ENCODE data around the gene MIGA1.
"Not testable (repeated sequence)": the region's sequence is repeated elsewhere in the genome, so short reads cannot be mapped to it uniquely, and the experiment has no call there.

The MIGA1 gene

GRCh38 chr1:77797991-77798390 is 18.5 kb downstream of the MIGA1 start:
- DNase-seq (ENCODE audit: low spot score), result no peak

GRCh38 chr1:77802026-77802425 is 22.6 kb downstream of the MIGA1 start:
- no peak for DNase-seq (ENCODE audit: low spot score)

DNA sequence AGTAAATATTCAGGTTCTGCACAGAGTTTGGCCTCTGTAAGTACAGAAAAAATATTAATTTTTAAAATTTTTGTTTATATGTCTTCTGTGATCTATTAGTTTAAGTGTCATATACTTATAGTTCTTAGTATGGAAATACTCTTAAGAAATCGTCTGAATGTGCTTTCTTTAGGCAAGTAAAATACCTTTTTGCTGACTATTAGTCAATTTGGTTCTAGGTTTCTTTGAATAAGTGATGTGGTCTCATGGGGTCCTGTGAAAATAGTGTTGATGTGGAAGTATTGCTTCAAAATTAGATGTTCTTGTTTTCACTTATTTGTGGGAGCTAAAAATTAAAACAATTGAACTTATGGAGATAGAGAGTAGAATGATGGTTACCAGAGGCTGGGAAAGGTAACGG is 23.9 kb downstream of the MIGA1 start:
- no peak for DNase-seq (ENCODE audit: low spot score)

DNA sequence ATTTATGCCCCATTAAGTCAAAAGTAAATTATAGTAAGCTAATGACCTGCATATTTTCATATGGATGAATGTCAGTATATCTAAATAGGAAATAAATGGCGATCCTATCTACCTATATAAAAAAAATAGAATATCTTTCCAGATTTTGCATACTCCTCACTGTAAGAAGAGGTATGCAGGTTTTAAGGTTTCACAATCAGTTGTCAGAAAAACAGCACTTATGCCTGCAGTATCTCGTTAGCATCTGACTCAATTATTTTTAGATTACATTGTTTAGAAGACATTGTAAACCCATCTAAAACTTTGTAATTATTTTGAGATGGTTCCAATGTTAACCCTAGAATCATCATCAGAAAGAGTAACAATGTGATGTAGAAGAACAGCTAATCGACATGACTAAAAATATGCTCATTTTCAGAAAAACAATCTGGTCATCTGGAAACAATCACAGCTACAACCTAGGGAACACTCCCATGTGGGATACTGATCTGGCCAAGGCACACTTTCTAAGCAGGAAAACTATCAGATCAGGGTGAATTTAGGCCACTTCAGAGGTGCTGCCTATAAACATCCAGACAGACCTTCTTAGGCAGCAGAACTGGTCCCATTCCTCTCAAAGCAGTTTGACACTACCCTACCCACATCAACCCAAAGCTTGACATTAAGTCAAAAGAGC is 30.5 kb downstream of the MIGA1 start:
- not testable (repeated sequence) for DNase-seq (ENCODE audit: low spot score)

- DNase-seq (ENCODE audit: low spot score), result not testable (repeated sequence)
Measured at GRCh38 chr1:77811589-77811988, 32.1 kb downstream of the MIGA1 start.

- no peak for DNase-seq (ENCODE audit: low spot score)
Measured at GRCh38 chr1:77817368-77818209, 38.1 kb downstream of the MIGA1 start.

DNA sequence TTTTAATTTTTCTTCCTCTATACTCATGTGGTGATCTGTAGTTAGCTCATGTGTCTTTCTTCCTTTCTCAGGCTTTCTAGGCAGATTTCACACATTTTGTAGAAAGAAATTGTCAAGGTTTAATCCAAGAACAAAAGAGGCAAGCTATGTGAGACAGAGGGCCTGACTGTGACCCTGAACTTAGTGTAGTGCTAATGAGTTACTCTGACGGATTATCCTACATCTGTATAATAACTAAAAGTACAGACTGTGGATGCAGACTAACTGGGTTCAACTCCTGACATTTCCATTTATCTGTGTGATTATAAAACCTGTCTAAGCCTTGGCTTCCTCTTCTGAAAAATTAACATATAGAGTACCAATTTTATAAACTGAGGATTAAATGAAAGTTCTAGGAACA is 40.7 kb downstream of the MIGA1 start:
- DNase-seq (ENCODE audit: low spot score), result no peak

DNA sequence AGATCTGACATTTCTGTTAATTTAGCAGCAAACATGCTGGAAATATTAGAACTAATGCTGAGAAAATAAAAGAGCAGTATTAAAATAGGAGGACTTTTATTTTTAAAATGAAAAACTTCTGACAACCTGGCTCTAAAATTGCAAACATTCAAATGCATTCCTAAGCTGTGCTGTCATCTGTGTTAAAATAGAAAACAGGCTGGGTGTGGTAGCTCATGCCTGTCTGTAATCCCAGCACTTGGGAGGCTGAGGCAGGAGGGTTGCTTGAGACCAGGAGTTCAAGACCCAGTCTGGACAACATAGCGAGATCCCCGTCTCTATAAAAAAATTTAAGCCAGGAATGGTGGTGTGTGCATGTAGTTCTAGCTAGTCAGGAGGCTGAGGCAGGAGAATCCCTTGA is 44.6 kb downstream of the MIGA1 start:
- no peak for DNase-seq (ENCODE audit: low spot score)

- DNase-seq (ENCODE audit: low spot score), result no peak
Measured at GRCh38 chr1:77824694-77825093, 45.2 kb downstream of the MIGA1 start.

DNA sequence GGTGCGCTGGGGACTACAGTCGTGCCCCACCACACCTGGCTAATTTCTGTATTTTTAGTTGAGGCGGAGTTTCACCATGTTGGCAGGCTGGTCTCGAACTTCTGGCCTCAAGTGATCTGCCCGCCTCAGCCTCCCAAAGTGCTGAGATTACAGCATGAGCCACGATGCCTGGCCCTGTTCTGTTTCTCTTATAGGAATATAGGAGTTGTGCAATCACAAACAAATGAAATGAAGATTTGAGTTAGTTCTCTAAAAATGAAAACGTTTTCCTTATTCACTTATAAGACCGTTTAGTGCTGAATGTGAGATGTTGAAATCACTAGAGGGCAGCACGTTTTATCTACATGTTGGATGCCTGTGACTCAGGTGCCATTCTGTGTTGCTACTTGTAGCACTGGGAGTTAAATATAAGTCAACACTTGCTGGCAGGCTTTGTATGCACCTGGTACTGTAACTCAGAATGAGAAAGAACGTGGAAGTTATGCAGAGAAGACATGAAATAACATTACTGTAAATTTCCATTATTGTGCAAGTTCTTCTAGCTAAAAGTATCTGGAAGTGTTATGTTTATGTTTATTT is 45.8 kb downstream of the MIGA1 start:
- no peak for DNase-seq (ENCODE audit: low spot score)

DNA sequence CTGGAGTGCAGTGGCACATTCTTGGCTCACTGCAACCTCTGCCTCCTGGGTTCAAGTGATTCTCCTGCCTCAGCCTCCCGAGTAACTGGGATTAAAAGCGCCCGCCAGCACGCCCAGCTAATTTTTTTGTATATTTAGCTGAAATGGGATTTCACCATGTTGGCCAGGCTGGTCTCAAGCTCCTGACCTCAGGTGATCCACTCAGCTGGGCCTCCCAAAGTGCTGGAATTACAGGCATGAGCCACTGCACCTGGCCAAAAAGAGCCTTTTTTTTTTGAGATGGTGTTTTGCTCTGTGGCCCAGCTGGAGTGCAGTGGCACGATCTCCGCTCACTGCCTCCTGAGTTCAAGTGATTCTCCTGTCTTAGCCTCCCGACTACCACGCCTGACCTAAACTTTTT is 47.4 kb downstream of the MIGA1 start:
- not testable (repeated sequence) for DNase-seq (ENCODE audit: low spot score)

GRCh38 chr1:77828098-77828497 is 48.6 kb downstream of the MIGA1 start:
- no peak for DNase-seq (ENCODE audit: low spot score)

- DNase-seq (ENCODE audit: low spot score), result no peak
Measured at GRCh38 chr1:77829851-77830250, 50.4 kb downstream of the MIGA1 start.

- no peak for DNase-seq (ENCODE audit: low spot score)
Measured at GRCh38 chr1:77830946-77831345, 51.5 kb downstream of the MIGA1 start.

DNA sequence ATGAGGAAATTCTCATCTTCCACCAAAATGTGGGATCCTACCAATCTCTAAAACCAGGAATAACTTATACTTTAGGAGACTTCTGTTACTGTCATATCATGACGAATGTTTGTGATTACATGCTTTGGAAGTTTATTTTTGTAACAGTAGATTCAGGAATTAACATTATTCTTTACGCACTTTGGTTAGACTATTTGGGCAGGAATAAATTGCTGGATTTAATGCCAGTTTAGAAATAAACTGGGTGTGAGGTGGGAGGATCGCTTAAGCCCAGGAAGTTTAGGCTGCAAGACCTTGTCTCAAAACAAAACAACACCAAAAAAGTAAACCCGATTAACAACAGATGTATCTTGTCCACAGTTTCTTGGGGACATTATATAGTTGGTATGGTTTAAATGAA is 52.1 kb downstream of the MIGA1 start:
- DNase-seq (ENCODE audit: low spot score), result no peak

GRCh38 chr1:77831976-77832711 is 52.7 kb downstream of the MIGA1 start:
- no peak for DNase-seq (ENCODE audit: low spot score)

DNA sequence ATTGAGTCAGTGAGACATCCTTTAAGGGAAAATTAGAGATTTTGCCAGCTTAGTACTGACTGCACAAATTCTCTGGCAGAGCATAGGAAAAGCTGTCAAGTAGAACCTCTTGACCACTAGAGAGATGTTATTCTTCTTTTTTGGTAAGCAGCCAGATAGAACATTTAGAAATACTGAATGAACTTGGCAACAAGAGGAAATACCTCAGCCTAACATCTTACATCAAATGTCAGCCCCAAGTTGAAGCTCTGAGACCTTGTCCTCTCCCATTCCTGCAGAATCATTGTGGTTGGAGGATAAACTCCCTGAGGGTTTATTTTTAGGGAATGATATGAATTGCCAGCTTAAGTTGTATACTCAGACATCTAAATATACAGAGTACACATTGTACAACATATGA is 53.5 kb downstream of the MIGA1 start:
- DNase-seq (ENCODE audit: low spot score), result no peak

DNA sequence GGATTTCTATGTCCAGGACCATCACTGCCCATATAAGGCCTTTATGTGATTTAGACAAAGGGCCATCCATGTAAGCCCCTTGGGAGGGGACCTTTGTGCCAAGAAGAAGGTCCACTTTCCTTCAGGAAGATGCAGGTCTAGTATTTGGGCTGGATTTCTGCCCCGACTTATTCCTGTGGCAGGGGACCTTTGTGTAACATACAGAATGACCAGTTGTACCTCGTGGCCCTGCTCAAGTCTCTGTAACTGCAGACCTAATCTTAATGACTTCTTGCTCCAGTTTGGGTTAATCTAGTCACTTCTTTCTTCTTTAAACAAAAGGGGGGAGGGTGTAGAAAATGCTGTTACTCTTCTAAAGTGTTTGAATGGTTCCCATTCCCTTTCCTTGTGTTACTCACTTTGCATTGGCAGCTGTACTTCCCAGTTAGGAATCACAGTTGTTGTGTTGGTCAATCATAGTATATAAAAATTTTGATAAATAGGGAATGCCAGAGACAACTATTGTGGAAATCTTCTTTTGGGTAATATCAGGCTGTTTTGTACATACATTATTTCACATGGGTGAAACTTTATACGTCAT is 54.2 kb downstream of the MIGA1 start:
- no peak for DNase-seq (ENCODE audit: low spot score)

DNA sequence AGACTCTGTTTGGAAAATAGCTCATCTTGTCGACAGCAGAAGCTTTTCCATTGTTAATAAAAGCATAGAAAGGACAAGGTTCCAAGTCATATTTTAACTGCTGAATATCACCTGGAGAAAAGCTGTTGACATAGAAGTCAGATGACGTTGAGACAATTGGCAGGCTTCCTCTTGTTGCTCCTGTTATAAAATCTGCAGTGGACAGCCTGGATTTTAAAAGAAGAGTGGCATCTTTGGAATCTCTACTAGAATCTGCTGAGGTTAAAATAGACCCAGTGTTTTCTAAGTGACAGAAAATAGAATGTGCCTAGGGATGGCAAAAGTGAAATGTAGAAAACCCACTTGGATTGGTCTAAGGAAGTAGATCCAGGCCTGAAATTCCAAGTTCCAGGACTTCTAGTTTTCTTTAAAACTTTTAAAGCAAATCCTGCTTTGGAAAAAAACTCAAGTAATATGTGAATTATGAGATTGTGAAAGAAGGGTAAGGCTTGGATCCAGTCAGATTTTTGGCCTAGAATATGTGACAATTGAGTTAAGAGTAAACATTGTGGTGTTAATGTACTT is 55.4 kb downstream of the MIGA1 start:
- no peak for DNase-seq (ENCODE audit: low spot score)

- DNase-seq (ENCODE audit: low spot score), result no peak
Measured at GRCh38 chr1:77841574-77841973, 62.1 kb downstream of the MIGA1 start.

DNA sequence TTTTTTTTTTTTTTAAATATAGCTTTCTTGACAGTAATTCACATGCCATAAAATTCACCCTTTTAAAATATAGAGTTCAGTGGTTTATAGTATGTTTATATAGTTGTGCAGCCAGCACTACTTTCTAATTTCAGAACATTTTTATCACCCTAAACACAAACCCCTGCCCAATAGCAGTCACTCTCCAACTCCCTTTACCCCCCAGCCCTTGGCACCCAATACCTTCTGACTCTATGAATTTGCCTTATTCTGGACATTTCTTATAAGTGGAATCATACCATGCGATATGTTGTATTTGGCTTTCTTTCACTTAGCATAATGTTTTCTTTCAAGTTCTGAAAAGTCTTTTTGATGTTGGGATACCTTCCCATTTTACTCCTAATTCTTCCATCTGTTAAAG is 66.5 kb downstream of the MIGA1 start:
- no peak for DNase-seq (ENCODE audit: low spot score)

GRCh38 chr1:77846966-77847365 is 67.5 kb downstream of the MIGA1 start:
- no peak for DNase-seq (ENCODE audit: low spot score)
